H9 (cell line): ENCODE data around the gene ELANE. TPM values are rescaled to one million over a fixed set of nuclear protein-coding genes. Genes with fewer than 3 reads are reported as not detected.

Experiments
- DNase-seq: peaks from one replicate; pipeline ENCODE4 v3.0.0-alpha.2; 2017
- H2AFZ ChIP-seq: one replicate; pipeline ENCODE4 v1.6.1; 2013; ENCODE audit warnings: mild to moderate bottlenecking, low read length, control low read depth, moderate library complexity
- H2AK5ac ChIP-seq: 2 replicates; pipeline ENCODE4 v1.6.1; 2013; ENCODE audit warnings: low read length, control low read depth, mixed read lengths; ENCODE audit not compliant: insufficient read length
- H2BK120ac ChIP-seq: one replicate; pipeline ENCODE4 v1.6.1; 2013; ENCODE audit warnings: low read depth, mild to moderate bottlenecking, low read length, control low read depth, inconsistent platforms; ENCODE audit not compliant: poor library complexity, severe bottlenecking
- H2BK12ac ChIP-seq: 2 replicates; pipeline ENCODE4 v1.6.1; 2013; ENCODE audit warnings: low read length, control low read depth, mixed read lengths, low read depth; ENCODE audit not compliant: insufficient read length
- H2BK15ac ChIP-seq: 2 replicates; pipeline ENCODE4 v1.6.1; 2013; ENCODE audit warnings: low read depth, low read length, control low read depth
- H2BK20ac ChIP-seq: one replicate; pipeline ENCODE4 v1.6.1; 2013; ENCODE audit warnings: low read depth, mild to moderate bottlenecking, low read length, control low read depth, inconsistent platforms; ENCODE audit not compliant: poor library complexity, severe bottlenecking
- H2BK5ac ChIP-seq: 2 replicates; pipeline ENCODE4 v1.6.1; 2013; ENCODE audit warnings: low read length, control low read depth, mixed read lengths; ENCODE audit not compliant: insufficient read length
- H3K14ac ChIP-seq: 2 replicates; pipeline ENCODE4 v1.6.1; 2013; ENCODE audit warnings: low read length, control low read depth; ENCODE audit not compliant: insufficient read depth
- H3K18ac ChIP-seq: 2 replicates; pipeline ENCODE4 v1.6.1; 2013; ENCODE audit warnings: low read depth, mild to moderate bottlenecking, mixed read lengths, low read length, control low read depth; ENCODE audit not compliant: insufficient read length
- H3K23ac ChIP-seq: 2 replicates; pipeline ENCODE4 v1.6.1; 2013; ENCODE audit warnings: low read length, control low read depth, mixed read lengths, low read depth; ENCODE audit not compliant: insufficient read length
- H3K23me2 ChIP-seq: 2 replicates; pipeline ENCODE4 v1.6.1; 2013; ENCODE audit warnings: low read depth, mild to moderate bottlenecking, mixed read lengths, low read length, control low read depth; ENCODE audit not compliant: insufficient read length, poor library complexity, severe bottlenecking
- H3K27ac ChIP-seq: 2 replicates; pipeline ENCODE4 v1.5.1; 2013; ENCODE audit warnings: low read length, control low read depth, mixed read lengths, low read depth; ENCODE audit not compliant: insufficient read length
- H3K27me3 ChIP-seq: 2 replicates; pipeline ENCODE4 v1.6.1; 2013; ENCODE audit warnings: low read length, control low read depth, inconsistent platforms; ENCODE audit not compliant: insufficient read depth
- H3K4ac ChIP-seq: 2 replicates; pipeline ENCODE4 v1.6.1; 2013; ENCODE audit warnings: low read depth, mild to moderate bottlenecking, control low read depth, inconsistent platforms, low read length, moderate library complexity
- H3K4me1 ChIP-seq: 2 replicates; pipeline ENCODE4 v1.6.1; 2013; ENCODE audit warnings: low read length, control low read depth, inconsistent platforms; ENCODE audit not compliant: insufficient read depth
- H3K4me2 ChIP-seq: 2 replicates; pipeline ENCODE4 v1.6.1; 2013; ENCODE audit warnings: low read length, control low read depth, mixed read lengths; ENCODE audit not compliant: insufficient read length, insufficient read depth
- H3K56ac ChIP-seq: 2 replicates; pipeline ENCODE4 v1.6.1; 2013; ENCODE audit warnings: low read depth, mild to moderate bottlenecking, mixed read lengths, low read length, control low read depth; ENCODE audit not compliant: insufficient read length
- H3K79me1 ChIP-seq: 2 replicates; pipeline ENCODE4 v1.6.1; 2013; ENCODE audit warnings: low read depth, mild to moderate bottlenecking, moderate library complexity, low read length, control low read depth, inconsistent platforms; ENCODE audit not compliant: insufficient read depth, poor library complexity, severe bottlenecking
- H3K79me2 ChIP-seq: 2 replicates; pipeline ENCODE4 v1.6.1; 2013; ENCODE audit warnings: low read length, control low read depth, inconsistent platforms; ENCODE audit not compliant: insufficient read depth
- H3K9ac ChIP-seq: 2 replicates; pipeline ENCODE4 v1.6.1; 2013; ENCODE audit warnings: low read length, control low read depth, mixed read lengths; ENCODE audit not compliant: insufficient read length; ENCODE audit errors: extremely low read depth
- H3K9me3 ChIP-seq: one replicate; pipeline ENCODE4 v1.6.1; 2013; ENCODE audit warnings: low read depth, low read length, inconsistent platforms; ENCODE audit not compliant: control insufficient read depth
- H3T11ph ChIP-seq: one replicate; pipeline ENCODE4 v1.6.1; 2013; ENCODE audit warnings: mild to moderate bottlenecking, low read length, control low read depth, inconsistent platforms
- H4K20me1 ChIP-seq: one replicate; pipeline ENCODE4 v1.6.1; 2013; ENCODE audit not compliant: control insufficient read depth, insufficient read length, insufficient read depth
- H4K5ac ChIP-seq: 2 replicates; pipeline ENCODE4 v1.6.1; 2013; ENCODE audit warnings: low read depth, mild to moderate bottlenecking, mixed read lengths, low read length, control low read depth; ENCODE audit not compliant: insufficient read length
- H4K8ac ChIP-seq: replicated peaks from 2 replicates; pipeline ENCODE4 v1.6.1; 2013; ENCODE audit warnings: low read length, control low read depth, mixed read lengths, low read depth; ENCODE audit not compliant: insufficient read length
- H4K91ac ChIP-seq: 2 replicates; pipeline ENCODE4 v1.6.1; 2013; ENCODE audit warnings: low read depth, mild to moderate bottlenecking, moderate library complexity, mixed read lengths, low read length, control low read depth; ENCODE audit not compliant: insufficient read length
- H3K27ac Mint-ChIP-seq, 3 experiments: 2 replicates in 2 of 3; 3 replicates in 1 of 3; pipeline ENCODE4 v1.8.0; 2020 to 2021; ENCODE audit warnings: mixed read lengths in 3 of 3, mild to moderate bottlenecking in 1 of 3, moderate library complexity in 1 of 3
- H3K27me3 Mint-ChIP-seq: 2 replicates; pipeline ENCODE4 v1.8.0; 2021; ENCODE audit warnings: low read depth, mild to moderate bottlenecking, moderate library complexity, mixed read lengths
- H3K36me3 Mint-ChIP-seq, 3 experiments: 2 replicates in 2 of 3; 3 replicates in 1 of 3; pipeline ENCODE4 v1.8.0; 2020 to 2021; ENCODE audit warnings: low read depth in 3 of 3, mixed read lengths in 3 of 3; ENCODE audit not compliant: insufficient read depth in 1 of 3
- H3K4me1 Mint-ChIP-seq, 2 experiments: 2 replicates each; pipeline ENCODE4 v1.8.0; 2020; ENCODE audit warnings: mixed read lengths in 2 of 2
- H3K4me3 Mint-ChIP-seq, 2 experiments: 2 replicates in 1 of 2; 3 replicates in 1 of 2; pipeline ENCODE4 v1.8.0; 2020 to 2021; ENCODE audit warnings: mild to moderate bottlenecking in 2 of 2, mixed read lengths in 2 of 2, moderate library complexity in 1 of 2
- H3K9me3 Mint-ChIP-seq, 2 experiments: 2 replicates in 1 of 2; 3 replicates in 1 of 2; pipeline ENCODE4 v1.8.0; 2020; ENCODE audit warnings: mild to moderate bottlenecking in 2 of 2, mixed read lengths in 2 of 2, moderate library complexity in 1 of 2
- WGBS: extraction: QIAGEN DNeasy Blood & Tissue Kit; methylation state at CpG from one replicate; pipeline ENCODE4 v1.1.7; 2013; ENCODE audit warnings: missing lambda C conversion rate, low lambda C conversion rate, mixed read lengths; ENCODE audit not compliant: insufficient read length; ENCODE audit errors: extremely low coverage; 5-methylcytosine and 5-hydroxymethylcytosine counted together
- total RNA-seq: library from RNA; stranded (reverse); gene quantifications from 2 replicates; pipeline ENCODE4 v1.2.1, GENCODE V29; 2021
- TF ChIP-seq, protein P1 (sequence below): fragments of 200-600 bp; sonication (generic); conservative IDR thresholded peaks from 3 replicates; pipeline ENCODE4 v1.8.0; 2021; ENCODE audit warnings: antibody characterized with exemption, mild to moderate bottlenecking

The ELANE gene
- total RNA-seq, 1 experiment from 2014 or later = not detected

DNA sequence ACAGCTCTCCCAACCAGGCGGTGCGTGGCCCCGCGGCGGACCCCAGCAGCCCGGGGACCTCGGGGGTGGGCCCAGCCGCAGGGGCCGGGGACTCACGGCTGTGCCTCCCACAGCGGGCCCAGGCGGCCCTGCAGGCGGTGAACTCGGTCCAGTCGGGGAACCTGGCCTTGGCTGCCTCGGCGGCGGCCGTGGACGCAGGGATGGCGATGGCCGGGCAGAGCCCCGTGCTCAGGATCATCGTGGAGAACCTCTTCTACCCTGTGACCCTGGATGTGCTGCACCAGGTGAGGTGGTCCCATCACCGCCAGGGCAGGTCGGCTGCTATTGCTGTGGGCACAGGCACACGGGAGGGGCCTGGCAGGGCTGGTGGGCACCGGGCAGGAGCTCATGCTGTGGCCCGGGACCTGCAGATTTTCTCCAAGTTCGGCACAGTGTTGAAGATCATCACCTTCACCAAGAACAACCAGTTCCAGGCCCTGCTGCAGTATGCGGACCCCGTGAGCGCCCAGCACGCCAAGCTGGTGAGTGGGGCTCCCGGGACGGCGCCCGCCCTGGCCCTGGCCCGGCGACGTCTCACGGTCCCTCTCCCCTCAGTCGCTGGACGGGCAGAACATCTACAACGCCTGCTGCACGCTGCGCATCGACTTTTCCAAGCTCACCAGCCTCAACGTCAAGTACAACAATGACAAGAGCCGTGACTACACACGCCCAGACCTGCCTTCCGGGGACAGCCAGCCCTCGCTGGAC lies 47.5 kb upstream of the ELANE start:
- Mint-ChIP-seq H3K27me3 (no peaks in the 10 kb centered on the region), H3K9me3 (no peaks in the 10 kb centered on the region; a peak in 1 of 5 replicates), H3K4me1 (peaks cover 19 to 31% of the 10 kb centered on the region in 2 experiments), H3K27ac (peak overlapping the region in 1 of 3 experiments; percentile 92; a peak in 2 of 7 replicates), H3K4me3 (peak overlapping the region in 1 of 2 experiments; percentile 53; a peak in 1 of 5 replicates), H3K36me3 (peaks cover 56 to 80% (median 76%) of the 10 kb centered on the region in 3 experiments)
- H3K56ac ChIP-seq = no peak overlapping the region
- H3T11ph ChIP-seq = no peak overlapping the region
- H2BK5ac ChIP-seq = no peak overlapping the region
- H3K14ac ChIP-seq = no peak overlapping the region; the same call in 1 of the 2 replicates
- H3K4me1 ChIP-seq = no peaks in the 10 kb centered on the region; the same call in 1 of the 2 replicates
- H2BK15ac ChIP-seq = no peak overlapping the region
- no peak overlapping the region for H4K91ac ChIP-seq
- no peak overlapping the region for H2BK20ac ChIP-seq
- H3K4ac ChIP-seq = no peak overlapping the region
- no peak overlapping the region for H3K18ac ChIP-seq
- no peaks in the 10 kb centered on the region for H3K27me3 ChIP-seq
- no peaks in the 10 kb centered on the region for H3K9me3 ChIP-seq
- no peak overlapping the region for H2AFZ ChIP-seq
- no peak overlapping the region for H4K5ac ChIP-seq
- no peak overlapping the region for H3K23ac ChIP-seq
- no peak overlapping the region for H3K4me2 ChIP-seq
- TF ChIP-seq, protein P1, sequence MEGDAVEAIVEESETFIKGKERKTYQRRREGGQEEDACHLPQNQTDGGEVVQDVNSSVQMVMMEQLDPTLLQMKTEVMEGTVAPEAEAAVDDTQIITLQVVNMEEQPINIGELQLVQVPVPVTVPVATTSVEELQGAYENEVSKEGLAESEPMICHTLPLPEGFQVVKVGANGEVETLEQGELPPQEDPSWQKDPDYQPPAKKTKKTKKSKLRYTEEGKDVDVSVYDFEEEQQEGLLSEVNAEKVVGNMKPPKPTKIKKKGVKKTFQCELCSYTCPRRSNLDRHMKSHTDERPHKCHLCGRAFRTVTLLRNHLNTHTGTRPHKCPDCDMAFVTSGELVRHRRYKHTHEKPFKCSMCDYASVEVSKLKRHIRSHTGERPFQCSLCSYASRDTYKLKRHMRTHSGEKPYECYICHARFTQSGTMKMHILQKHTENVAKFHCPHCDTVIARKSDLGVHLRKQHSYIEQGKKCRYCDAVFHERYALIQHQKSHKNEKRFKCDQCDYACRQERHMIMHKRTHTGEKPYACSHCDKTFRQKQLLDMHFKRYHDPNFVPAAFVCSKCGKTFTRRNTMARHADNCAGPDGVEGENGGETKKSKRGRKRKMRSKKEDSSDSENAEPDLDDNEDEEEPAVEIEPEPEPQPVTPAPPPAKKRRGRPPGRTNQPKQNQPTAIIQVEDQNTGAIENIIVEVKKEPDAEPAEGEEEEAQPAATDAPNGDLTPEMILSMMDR = no peak
- peaks cover 48% of the 10 kb centered on the region; the same call in 1 of the 2 replicates for H3K79me2 ChIP-seq
- no peak overlapping the region for H4K8ac ChIP-seq
- no peaks in the 10 kb centered on the region for H3K23me2 ChIP-seq
- H2BK12ac ChIP-seq = no peak overlapping the region
- no peak overlapping the region for H3K27ac ChIP-seq
- no peak overlapping the region for H3K9ac ChIP-seq
- WGBS = no CpG with 5 or more reads among the region's 53 CpGs
- no peaks in the 10 kb centered on the region for H4K20me1 ChIP-seq
- H2AK5ac ChIP-seq = no peak overlapping the region
- H2BK120ac ChIP-seq = no peak overlapping the region
- peaks cover 13% of the 10 kb centered on the region for H3K79me1 ChIP-seq
- peak; percentile 25 for DNase-seq
